OCI-LY3 (cell line): Measurements from ENCODE around the gene LYRM1.

Source experiments
- EZH2phosphoT487 ChIP-seq: fragments of 200-600 bp; shearing (Covaris generic); IDR thresholded peaks from 2 replicates; pipeline ENCODE4 v1.6.1; 2018; ENCODE audit warnings: antibody characterized with exemption, mixed run types, low read depth
- TF ChIP-seq, protein P1 (sequence below): fragments of 200-600, 300-600 bp; sonication (generic); IDR thresholded peaks from 2 replicates; pipeline ENCODE4 v1.5.1; 2014; ENCODE audit warnings: antibody characterized with exemption, low read length, low read depth

DNA sequence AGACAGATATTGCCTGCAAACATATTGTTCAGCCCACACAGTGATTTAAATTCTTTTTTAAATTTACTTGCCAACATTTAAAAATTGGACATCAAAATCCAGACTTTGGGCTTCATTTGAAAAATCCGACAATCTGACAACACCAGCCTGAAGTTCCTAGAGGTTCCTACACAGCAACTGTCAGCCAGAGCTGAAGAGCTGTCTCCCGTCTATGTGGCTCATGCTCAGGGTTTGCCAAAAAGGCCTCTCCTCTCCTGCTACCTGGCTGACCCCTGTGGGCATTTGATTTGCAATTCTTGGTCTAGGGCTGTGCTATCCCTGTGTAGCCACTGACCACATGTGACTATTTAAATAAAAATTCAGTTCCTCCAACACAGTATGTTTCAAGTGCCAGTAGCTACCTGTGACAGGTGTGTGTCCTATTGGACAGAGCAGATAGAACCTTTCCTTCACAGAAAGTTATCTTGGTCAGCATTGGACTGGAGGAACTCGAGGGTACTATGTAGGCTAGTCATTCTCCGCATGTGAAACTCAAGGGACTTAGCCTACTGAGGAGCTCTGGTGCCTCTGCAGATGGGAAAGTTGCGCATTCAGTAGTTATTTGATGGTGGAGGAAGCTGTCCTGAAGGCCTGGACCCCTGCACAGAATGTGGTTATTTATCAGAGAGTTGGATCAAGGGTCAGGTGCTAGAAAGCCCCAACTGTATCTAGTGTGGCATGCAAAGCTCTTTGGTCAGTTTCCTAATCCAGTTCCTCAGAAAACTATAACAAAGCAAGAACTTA lies 2.7 kb downstream of the LYRM1 start:
- TF ChIP-seq, protein P1, sequence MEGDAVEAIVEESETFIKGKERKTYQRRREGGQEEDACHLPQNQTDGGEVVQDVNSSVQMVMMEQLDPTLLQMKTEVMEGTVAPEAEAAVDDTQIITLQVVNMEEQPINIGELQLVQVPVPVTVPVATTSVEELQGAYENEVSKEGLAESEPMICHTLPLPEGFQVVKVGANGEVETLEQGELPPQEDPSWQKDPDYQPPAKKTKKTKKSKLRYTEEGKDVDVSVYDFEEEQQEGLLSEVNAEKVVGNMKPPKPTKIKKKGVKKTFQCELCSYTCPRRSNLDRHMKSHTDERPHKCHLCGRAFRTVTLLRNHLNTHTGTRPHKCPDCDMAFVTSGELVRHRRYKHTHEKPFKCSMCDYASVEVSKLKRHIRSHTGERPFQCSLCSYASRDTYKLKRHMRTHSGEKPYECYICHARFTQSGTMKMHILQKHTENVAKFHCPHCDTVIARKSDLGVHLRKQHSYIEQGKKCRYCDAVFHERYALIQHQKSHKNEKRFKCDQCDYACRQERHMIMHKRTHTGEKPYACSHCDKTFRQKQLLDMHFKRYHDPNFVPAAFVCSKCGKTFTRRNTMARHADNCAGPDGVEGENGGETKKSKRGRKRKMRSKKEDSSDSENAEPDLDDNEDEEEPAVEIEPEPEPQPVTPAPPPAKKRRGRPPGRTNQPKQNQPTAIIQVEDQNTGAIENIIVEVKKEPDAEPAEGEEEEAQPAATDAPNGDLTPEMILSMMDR = no peak
- TF ChIP-seq EZH2phosphoT487 = no peak
